HEK293T (cell line): ENCODE data around the gene MYBPH.

ENCODE experiments used
- CTCF ChIA-PET: fragments of 350-600 bp; formaldehyde crosslinking; extraction: SDS; loops from one replicate; lab custom pipeline; 2021; ENCODE audit warnings: antibody characterized with exemption, inconsistent platforms; lab: Yijun Ruan, JAX
- POLR2A ChIA-PET: fragments of 350-600 bp; formaldehyde crosslinking; extraction: SDS; loops from one replicate; lab custom pipeline; 2020; ENCODE audit warnings: antibody characterized with exemption, inconsistent platforms; lab: Yijun Ruan, JAX
- DNase-seq: peaks from one replicate; pipeline ENCODE4 v3.0.0; 2012; ENCODE audit warnings: mixed read lengths; ENCODE audit errors: extremely low spot score
- BHLHE40 ChIP-seq: fragments of 450-650 bp; IDR thresholded peaks from 2 replicates; pipeline ENCODE4 v1.6.1; 2016; ENCODE audit warnings: mild to moderate bottlenecking, moderate library complexity, borderline replicate concordance
- CTBP1 ChIP-seq: fragments of 450-650 bp; IDR thresholded peaks from 2 replicates; pipeline ENCODE4 v1.6.1; 2016; ENCODE audit warnings: borderline replicate concordance
- ELF4 ChIP-seq: fragments of 450-650 bp; IDR thresholded peaks from 2 replicates; pipeline ENCODE4 v1.6.1; 2017; ENCODE audit warnings: antibody characterized with exemption
- FOXA1 ChIP-seq: fragments of 450-650 bp; IDR thresholded peaks from 2 replicates; pipeline ENCODE4 v1.6.1; 2016; ENCODE audit warnings: mild to moderate bottlenecking
- FOXK2 ChIP-seq: fragments of 450-650 bp; IDR thresholded peaks from 2 replicates; pipeline ENCODE4 v1.6.1; 2016; ENCODE audit warnings: mild to moderate bottlenecking
- HDGF ChIP-seq: fragments of 450-650 bp; IDR thresholded peaks from 2 replicates; pipeline ENCODE4 v1.6.1; 2017; ENCODE audit warnings: antibody characterized with exemption, borderline replicate concordance
- L3MBTL2 ChIP-seq: fragments of 450-650 bp; conservative IDR thresholded peaks from 2 replicates; pipeline ENCODE4 v1.6.1; 2016; ENCODE audit warnings: mild to moderate bottlenecking
- SUZ12 ChIP-seq: fragments of 450-650 bp; IDR thresholded peaks from 2 replicates; pipeline ENCODE4 v1.6.1; 2016; ENCODE audit warnings: mild to moderate bottlenecking
- TARDBP ChIP-seq: fragments of 450-650 bp; IDR thresholded peaks from 2 replicates; pipeline ENCODE4 v1.6.1; 2016
- ZNF384 ChIP-seq: fragments of 450-650 bp; IDR thresholded peaks from 2 replicates; pipeline ENCODE4 v1.6.1; 2016
- TF ChIP-seq, protein P1 (sequence below): fragments of 450-650 bp; IDR thresholded peaks from 2 replicates; pipeline ENCODE4 v1.6.1; 2016

The MYBPH gene

DNA sequence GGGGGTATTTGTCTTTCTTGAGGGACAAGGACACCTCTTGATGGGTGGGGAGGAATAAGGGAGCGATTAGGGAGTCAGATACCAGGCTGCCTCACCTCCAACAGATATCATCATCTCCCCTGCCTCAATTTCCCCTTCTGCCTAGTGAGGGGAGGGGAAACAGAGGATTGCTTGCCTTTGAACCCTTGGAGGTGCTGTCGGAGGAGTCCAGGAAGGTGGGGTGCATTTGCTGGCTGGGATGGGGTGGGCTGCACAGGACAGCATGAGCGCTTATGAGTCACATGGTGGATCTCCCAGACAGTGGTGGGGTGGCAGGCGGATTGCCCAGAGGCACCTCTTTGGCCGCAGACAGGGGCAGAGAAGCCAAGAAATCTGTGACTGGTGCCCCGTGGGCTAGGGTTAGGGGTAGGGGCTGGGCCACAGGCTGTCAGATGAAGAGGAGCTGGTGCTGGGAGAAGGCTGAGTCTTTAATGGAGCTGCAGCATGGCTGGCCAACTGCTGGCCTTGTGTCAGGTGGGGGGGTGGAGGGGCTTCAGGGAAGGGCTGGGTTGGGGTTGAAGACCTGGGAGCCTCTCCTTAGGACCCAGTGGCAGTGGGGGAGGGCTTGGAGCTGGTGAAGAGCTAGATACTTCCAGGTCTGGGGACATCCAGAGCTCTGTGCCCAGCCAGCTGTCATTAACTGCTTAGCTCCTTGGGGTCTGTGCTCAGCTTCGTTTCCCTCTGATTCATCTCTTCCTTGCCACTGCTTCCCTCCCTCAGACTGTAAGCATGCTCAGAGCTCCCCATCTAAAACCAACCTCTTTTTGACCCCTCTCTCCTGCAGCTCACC lies 55.1 kb downstream of the MYBPH start:
- CTCF ChIA-PET = interaction anchor here (1.2 kb wide), 1 partner anchor 149 kb away, joined by 4 read pairs; no protein-coding TSS in a partner anchor
- POLR2A ChIA-PET = no interaction called here
- no peak for DNase-seq
- TF ChIP-seq L3MBTL2 (no peak), FOXA1 (no peak), CTBP1 (no peak), BHLHE40 (no peak), SUZ12 (no peak), ZNF384 (no peak), HDGF (no peak), FOXK2 (no peak), ELF4 (no peak), TARDBP (no peak)
- TF ChIP-seq, protein P1, sequence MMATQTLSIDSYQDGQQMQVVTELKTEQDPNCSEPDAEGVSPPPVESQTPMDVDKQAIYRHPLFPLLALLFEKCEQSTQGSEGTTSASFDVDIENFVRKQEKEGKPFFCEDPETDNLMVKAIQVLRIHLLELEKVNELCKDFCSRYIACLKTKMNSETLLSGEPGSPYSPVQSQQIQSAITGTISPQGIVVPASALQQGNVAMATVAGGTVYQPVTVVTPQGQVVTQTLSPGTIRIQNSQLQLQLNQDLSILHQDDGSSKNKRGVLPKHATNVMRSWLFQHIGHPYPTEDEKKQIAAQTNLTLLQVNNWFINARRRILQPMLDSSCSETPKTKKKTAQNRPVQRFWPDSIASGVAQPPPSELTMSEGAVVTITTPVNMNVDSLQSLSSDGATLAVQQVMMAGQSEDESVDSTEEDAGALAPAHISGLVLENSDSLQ = no peak
